Coronary artery (tissue), 2 donors: Measurements from ENCODE around the gene ZGPAT.
"Not testable (repeated sequence)": the region's sequence is repeated elsewhere in the genome, so short reads cannot be mapped to it uniquely, and the experiment has no call there.

Experiments used
- DNase-seq: peaks from one replicate; pipeline ENCODE4 v3.0.0-alpha.2; 2017; ENCODE audit warnings: low spot score
- H3K27ac ChIP-seq, 2 donors: fragments of 200-600 bp; sonication (generic); one replicate each; pipeline ENCODE4 v1.5.1; 2016 to 2019
- H3K4me3 ChIP-seq: fragments of 200-600 bp; sonication (generic); 2 replicates; pipeline ENCODE4 v1.5.1; 2016; ENCODE audit warnings: mild to moderate bottlenecking, moderate library complexity
- TF ChIP-seq, protein P1 (sequence below): fragments of 200-600 bp; sonication (generic); IDR thresholded peaks from one replicate; pipeline ENCODE4 v1.5.1; 2019; ENCODE audit warnings: antibody characterized with exemption

The ZGPAT gene

GRCh38 chr20:63772781-63773518 is 65.1 kb downstream of the ZGPAT start:
- no peak overlapping the region for H3K27ac ChIP-seq
- TF ChIP-seq, protein P1, sequence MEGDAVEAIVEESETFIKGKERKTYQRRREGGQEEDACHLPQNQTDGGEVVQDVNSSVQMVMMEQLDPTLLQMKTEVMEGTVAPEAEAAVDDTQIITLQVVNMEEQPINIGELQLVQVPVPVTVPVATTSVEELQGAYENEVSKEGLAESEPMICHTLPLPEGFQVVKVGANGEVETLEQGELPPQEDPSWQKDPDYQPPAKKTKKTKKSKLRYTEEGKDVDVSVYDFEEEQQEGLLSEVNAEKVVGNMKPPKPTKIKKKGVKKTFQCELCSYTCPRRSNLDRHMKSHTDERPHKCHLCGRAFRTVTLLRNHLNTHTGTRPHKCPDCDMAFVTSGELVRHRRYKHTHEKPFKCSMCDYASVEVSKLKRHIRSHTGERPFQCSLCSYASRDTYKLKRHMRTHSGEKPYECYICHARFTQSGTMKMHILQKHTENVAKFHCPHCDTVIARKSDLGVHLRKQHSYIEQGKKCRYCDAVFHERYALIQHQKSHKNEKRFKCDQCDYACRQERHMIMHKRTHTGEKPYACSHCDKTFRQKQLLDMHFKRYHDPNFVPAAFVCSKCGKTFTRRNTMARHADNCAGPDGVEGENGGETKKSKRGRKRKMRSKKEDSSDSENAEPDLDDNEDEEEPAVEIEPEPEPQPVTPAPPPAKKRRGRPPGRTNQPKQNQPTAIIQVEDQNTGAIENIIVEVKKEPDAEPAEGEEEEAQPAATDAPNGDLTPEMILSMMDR = no peak
- DNase-seq = no peak

DNA sequence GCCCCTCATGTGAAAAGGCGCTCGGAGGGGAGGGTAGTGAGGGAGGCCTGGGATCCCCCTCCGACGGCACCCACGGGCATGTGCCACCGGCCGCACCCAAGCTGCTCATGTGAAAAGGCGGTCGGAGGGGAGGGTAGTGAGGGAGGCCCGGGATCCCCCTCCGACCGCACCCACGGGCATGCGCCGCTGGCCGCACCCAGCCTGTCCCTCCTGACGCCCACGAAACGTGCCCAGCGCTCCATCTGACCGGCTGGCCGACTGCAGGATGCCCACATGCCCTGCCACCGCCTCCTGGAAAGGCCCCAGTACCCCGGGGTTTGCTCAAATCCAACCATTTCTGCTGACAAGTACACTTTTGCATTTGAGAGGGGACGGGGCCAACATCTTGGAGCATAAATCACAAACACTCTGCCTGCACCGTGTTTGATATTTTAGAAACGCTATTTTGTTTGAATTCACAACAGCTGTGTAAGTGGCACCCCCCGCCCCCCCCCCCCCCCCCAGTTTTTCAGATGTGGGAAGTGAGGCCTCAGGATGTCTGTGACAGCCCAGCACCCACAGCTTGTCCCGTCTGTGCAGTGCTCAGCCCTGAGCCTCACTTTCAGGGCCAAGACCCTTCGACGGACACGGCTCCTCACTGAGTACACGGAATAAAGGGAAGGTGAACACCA is 65.9 kb downstream of the ZGPAT start:
- H3K27ac ChIP-seq = no peak overlapping the region
- no peak overlapping the region for H3K4me3 ChIP-seq
- no peak for DNase-seq

More at GRCh38 chr20:63772781-63773518, 65.1 kb downstream of the ZGPAT start:
- H3K4me3 ChIP-seq = no peak overlapping the region

GRCh38 chr20:63774306-63774705 is 66.5 kb downstream of the ZGPAT start:
- TF ChIP-seq, protein P1 = no peak
- Histone ChIP-seq H3K27ac (no peak overlapping the region), H3K4me3 (no peak overlapping the region)
- DNase-seq = no peak

More for the DNA sequence above, 65.9 kb downstream of the ZGPAT start:
- TF ChIP-seq, protein P1 = no peak

GRCh38 chr20:63775096-63775978 is 67.5 kb downstream of the ZGPAT start:
- no peak overlapping the region for H3K27ac ChIP-seq
- no peak for DNase-seq
- TF ChIP-seq, protein P1 = peak; percentile 58

DNA sequence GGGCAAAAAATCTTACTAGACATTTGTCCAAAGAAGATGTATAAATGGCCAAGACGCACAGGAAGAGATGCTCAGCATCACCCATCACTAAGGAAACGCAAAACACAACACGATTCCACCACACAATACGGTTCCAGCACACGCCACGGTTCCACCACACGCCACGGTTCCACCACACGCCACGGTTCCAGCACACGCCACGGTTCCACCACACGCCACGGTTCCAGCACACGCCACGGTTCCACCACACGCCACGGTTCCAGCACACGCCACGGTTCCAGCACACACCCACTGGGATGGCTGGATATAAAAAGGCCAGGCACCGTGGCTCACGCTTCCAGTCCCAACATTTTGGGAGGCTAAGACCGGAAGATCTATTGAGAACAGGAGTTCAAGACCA is 69.0 kb downstream of the ZGPAT start:
- DNase-seq, H3K4me3 ChIP-seq, H3K27ac ChIP-seq: not testable (repeated sequence)

More at GRCh38 chr20:63775096-63775978, 67.5 kb downstream of the ZGPAT start:
- peak overlapping the region; percentile 49 for H3K4me3 ChIP-seq

- DNase-seq = no peak
- TF ChIP-seq, protein P1 = no peak
These were observed 69.8 kb downstream of the ZGPAT start for GRCh38 chr20:63777614-63778013.

GRCh38 chr20:63778034-63778752 is 70.4 kb downstream of the ZGPAT start:
- TF ChIP-seq, protein P1 = no peak
- DNase-seq = no peak
- no peak overlapping the region for H3K27ac ChIP-seq

More at GRCh38 chr20:63777614-63778013, 69.8 kb downstream of the ZGPAT start:
- Histone ChIP-seq H3K27ac (no peak overlapping the region), H3K4me3 (no peak overlapping the region)

More at GRCh38 chr20:63778034-63778752, 70.4 kb downstream of the ZGPAT start:
- no peak overlapping the region for H3K4me3 ChIP-seq
